HuH-7.5 (cell line): ENCODE measurements around the gene SLC19A1.
A peak's percentile ranks its signal among the peaks of the same experiment; 100 is the strongest.
"Not testable (repeated sequence)": the region's sequence is repeated elsewhere in the genome, so short reads cannot be mapped to it uniquely, and the experiment has no call there.

Experiments used
- DNase-seq: peaks from one replicate; pipeline ENCODE4 v3.0.0; 2011; ENCODE audit warnings: low spot score

Gene SLC19A1

DNA sequence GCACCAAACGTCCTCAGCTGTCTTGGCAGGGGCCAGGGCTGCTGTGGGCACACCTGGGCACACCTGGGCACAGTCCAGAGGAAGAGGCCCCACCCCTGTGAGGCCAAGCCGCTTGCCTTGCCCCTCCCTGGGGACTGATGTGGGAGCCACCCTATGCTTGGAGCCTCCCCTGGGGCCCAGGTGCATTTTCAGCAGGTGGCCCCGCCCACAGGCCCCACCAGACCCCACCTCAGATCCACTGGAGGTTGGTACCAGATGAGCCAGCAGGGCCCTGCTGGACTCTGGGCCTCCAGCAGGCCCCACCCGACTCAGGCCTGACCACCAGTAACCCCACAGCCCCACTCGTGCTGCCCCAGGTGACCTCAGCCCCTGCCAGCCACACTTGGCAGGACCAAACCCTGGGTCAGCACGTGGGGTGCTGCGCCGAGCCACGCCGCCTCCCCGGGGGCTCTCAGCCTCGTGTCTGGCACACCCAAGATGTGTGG lies 8.8 kb downstream of the SLC19A1 start:
- DNase-seq = no peak

DNA sequence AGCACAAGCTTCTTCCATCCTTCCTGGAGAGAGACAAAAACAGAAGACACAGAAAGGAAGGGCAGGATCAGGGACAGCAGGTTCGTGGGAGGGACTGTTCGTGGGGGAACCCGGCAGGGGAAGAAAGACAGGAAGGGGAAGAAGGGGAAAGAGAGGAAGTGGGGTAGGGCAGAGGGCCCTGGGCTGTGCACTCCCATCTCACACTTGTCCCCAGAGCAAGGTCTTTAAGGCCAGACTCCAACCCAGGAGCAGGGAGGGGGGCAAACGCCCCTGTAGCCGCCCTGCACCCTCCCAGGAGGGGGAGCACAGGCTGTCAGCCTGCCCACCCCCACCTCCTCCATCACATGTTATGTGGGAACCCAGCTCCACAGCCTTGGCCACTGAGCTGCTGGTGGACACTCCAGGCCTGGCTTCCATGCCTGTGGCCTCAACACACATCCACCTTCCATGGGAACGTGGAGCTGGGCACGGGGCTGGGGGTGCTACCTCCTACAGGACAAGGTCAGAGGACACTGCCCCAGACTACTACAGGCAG lies 9.3 kb downstream of the SLC19A1 start:
- DNase-seq = no peak

- DNase-seq = no peak
These were observed 10.6 kb downstream of the SLC19A1 start for GRCh38 chr21:45531393-45532215.

GRCh38 chr21:45531114-45531392 lies 11.2 kb downstream of the SLC19A1 start:
- DNase-seq = not testable (repeated sequence)

GRCh38 chr21:45530423-45531113 lies 11.7 kb downstream of the SLC19A1 start:
- no peak for DNase-seq

GRCh38 chr21:45529785-45530422 lies 12.3 kb downstream of the SLC19A1 start:
- no peak for DNase-seq

DNA sequence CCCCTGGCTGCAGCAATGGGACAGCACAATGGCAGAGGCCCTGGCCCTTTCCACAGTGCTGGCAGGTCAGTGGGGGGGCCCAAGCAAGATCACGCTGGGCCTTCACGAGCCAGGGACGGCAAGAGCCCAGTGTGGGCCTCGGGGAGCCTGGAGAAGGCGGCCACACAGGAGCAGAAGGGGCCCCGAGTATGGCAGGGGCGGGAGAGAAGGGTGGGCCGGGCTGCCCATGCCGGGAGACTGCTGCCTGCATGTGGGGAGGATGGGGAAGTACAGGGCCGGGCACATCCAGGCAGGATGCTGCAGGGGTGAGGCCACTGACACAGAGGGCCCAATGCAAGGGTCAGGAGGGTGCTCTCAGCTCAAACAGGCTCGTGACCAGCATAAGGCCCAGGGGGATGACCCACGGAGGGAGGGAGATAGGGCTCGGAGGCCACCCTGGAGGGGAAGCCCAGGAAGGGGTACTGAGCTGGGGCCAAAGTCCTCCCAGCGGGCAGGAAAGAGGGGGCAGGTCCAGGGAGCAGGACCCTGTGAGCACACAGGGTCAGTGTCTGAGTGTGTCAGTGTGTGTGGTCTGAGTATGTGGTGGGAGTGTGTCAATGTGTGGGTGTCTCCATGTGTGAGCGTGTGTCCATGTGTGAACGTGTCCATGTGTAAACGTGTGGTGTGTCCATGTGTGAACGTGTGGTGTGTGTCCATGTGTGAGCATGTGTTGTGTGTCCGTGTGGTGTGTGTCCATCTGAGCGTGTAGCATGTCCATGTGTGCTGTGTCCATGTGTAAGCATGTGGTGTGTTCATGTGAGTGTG lies 13.1 kb downstream of the SLC19A1 start:
- DNase-seq = no peak

GRCh38 chr21:45528028-45528705 lies 14.1 kb downstream of the SLC19A1 start:
- DNase-seq = no peak

GRCh38 chr21:45527151-45527999 lies 14.9 kb downstream of the SLC19A1 start:
- DNase-seq = not testable (repeated sequence)

- DNase-seq = no peak
These were observed 16.3 kb downstream of the SLC19A1 start for GRCh38 chr21:45525910-45526306.

DNA sequence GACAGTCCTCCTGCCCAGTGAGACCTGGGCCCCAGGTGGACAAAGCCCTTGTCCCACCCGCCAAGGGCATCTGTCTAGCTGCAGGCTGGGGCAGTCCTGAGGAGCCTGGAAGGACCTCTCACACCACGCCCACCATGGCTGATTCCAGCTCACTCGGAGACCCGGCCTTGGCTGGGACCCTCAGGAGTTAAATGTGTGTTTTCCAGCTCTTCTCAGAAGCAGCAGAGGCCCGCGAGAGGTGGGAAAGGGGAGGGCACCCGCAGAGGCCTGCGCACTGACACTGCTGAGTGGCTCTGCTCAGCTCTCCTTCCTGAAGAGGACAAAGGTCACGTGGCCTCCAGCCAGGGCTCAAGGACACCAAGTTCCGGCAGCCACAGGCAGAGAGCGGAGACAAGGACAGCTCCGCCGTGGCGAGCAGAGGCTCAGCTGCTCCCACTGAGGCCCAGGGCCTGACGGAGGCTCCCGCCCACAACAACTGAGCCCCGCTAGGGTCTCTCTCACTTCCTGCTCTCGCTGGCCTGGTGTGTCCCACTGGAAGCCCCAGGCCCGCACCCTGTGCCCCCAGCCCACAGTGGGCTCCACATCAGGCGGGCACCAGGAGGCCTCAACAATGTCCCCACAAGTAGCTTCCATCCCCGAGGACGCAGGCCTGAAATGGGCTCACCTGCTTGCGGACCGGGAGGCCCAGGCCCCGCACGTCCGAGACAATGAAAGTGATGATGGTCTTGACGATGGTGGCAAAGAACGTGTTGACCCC lies 16.9 kb downstream of the SLC19A1 start:
- peak; percentile 78 for DNase-seq

DNA sequence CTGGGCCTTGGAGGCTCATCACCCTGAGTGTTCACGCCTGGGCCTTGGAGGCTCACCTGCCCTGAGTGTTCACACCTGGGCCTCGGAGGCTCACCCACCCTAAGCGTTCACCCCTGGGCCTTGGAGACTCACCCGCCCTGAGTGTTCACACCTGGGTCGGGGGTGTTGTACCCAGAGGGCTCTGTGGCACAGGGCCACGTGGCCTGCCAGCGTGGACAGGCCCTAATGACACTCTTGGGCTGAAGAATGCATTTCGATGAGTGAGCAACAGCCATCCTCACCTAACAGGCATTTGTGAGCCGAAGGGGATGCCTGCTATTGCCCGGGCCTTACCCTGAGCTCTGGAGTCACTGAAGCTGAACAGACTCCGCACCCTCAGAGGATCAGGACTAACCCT lies 17.5 kb downstream of the SLC19A1 start:
- no peak for DNase-seq

- DNase-seq = no peak
These were observed 18.7 kb downstream of the SLC19A1 start for GRCh38 chr21:45523411-45524101.

DNA sequence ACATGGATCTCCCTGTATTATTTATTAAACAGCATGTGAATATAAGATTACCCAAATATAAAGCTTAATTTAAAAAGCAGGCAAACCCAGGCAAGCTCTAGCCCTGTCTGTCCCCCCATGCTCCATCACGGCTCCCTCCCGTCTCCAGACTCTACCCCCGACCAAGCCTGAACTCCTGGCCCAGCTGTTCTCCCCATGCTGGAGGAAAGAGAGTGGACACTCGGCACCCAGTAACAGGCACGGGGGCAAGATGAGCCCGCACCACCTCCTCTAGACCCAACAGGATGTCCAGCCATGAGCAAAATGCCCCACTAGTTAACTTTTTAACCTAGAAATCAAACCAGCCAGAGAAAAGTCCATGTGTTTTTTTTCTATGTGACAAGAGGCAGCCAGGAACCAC lies 19.3 kb downstream of the SLC19A1 start:
- DNase-seq = no peak

DNA sequence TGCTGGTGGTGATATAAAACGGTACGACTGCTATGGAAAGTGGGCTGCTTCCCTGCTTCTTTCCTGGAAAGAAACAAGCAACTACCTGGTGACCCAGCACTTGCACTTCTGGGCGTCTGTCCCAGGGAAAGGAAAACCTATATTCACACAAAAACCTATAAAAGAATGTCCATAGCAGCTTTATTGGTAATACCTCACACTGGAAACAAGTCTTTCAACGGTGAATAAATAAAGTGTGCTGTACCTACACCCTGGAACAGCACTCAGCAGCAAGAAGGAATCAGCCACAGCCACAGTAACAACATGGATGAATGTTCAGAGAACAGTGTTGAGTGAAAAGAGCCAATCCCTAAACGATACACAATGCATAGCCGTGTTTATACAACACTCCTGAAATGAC lies 19.9 kb downstream of the SLC19A1 start:
- DNase-seq = no peak

DNA sequence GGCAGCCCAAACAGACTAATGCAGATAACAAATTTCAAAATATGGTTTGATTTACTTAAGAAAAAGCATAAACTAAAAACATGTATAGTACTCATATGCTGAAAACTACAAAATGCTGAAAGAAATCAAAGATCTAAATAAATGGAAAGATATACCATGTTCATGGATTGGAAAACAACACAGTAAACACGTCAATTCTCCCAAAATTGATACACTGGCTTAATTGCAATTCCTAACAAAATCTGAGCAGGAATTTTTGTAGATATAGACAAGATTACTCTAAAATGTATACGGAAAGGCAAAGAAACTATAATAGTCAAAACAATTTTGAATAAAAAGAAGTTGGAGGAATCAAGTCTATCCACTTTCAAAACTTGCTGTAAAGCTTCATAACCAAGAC lies 21.0 kb downstream of the SLC19A1 start:
- no peak for DNase-seq

DNA sequence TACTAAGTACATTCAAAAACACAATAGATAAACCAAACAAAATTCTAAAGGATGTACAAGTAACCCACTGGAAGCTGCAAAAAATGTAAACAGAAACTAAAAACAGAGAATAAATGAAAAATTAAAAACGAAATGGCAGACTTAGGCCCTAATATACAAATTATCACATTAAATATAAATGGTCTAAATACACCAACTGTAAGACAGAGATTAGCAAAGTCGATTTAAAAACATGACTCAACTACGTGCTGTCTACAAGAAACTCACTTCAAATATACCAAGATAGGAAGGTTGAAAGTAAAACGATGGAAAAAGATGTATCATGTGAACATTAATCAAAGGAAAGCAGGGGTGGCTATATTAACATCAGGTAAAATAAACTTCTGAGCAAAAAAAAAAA lies 23.1 kb downstream of the SLC19A1 start:
- DNase-seq = no peak

- DNase-seq = no peak
These were observed 23.5 kb downstream of the SLC19A1 start for GRCh38 chr21:45518742-45519141.
